ENCODE results near the gene NPPB. TPM values are rescaled to one million over a fixed set of nuclear protein-coding genes. Genes with fewer than 3 reads are reported as not detected.
"Not testable (repeated sequence)": the region's sequence is repeated elsewhere in the genome, so short reads cannot be mapped to it uniquely, and the experiment has no call there.

NPPB gene
- total RNA-seq, 4 donors from 2014 or later: not detected

DNA sequence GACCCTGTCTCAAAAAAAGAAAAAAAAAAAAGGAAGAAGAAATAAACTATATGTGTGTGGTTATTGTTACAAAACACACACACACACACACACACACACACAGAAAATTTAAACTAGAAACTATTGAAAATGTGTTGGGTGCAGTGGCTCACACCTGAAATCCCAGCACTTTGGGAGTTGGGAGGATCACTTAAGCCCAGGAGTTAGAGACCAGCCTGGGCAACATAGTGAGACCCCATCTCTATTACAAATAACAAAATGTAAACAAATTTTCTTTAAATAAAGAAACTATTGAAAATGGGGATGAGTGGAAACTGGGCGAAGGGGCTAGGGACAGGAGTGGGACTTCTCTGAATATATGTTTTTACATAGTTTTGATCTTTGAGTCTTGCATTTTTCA lies 44.5 kb upstream of the NPPB start:
- H3K36me3 ChIP-seq: no peaks in the 10 kb centered on the region
- intact Hi-C loops (cut with DNase I; ENCODE audit: low total_unique reads): no loop called here
- H3K27ac ChIP-seq: no peak overlapping the region
- no peaks in the 10 kb centered on the region for H3K4me1 ChIP-seq
- TF ChIP-seq, protein P1, sequence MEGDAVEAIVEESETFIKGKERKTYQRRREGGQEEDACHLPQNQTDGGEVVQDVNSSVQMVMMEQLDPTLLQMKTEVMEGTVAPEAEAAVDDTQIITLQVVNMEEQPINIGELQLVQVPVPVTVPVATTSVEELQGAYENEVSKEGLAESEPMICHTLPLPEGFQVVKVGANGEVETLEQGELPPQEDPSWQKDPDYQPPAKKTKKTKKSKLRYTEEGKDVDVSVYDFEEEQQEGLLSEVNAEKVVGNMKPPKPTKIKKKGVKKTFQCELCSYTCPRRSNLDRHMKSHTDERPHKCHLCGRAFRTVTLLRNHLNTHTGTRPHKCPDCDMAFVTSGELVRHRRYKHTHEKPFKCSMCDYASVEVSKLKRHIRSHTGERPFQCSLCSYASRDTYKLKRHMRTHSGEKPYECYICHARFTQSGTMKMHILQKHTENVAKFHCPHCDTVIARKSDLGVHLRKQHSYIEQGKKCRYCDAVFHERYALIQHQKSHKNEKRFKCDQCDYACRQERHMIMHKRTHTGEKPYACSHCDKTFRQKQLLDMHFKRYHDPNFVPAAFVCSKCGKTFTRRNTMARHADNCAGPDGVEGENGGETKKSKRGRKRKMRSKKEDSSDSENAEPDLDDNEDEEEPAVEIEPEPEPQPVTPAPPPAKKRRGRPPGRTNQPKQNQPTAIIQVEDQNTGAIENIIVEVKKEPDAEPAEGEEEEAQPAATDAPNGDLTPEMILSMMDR (IDR thresholded peaks at IDR 0.05): no peak
- no peak for TF ChIP-seq POLR2A (IDR thresholded peaks at IDR 0.05)
- H3K4me3 ChIP-seq: no peak overlapping the region
- H3K27me3 ChIP-seq: peaks cover 0 to 11% of the 10 kb centered on the region in 2 donors
- H3K9me3 ChIP-seq: no peaks in the 10 kb centered on the region
- no peak for DNase-seq

DNA sequence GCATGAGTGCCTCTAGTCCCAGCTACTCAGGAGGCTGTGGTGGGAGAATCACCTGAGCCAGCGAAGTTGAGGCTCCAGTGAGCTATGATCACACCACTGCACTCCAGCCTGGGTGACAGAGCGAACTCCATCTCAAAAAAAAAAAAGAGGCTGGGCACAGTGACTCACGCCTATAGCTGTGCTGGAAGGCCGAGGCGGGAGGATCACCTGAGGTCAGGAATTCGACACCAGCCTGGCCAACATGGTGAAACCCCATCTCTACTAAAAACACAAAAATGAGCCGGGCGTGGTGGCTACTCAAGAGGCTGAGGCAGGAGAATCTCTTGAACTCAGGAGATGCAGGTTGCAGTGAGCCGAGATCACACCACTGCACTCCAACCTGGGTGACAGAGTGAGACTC lies 42.7 kb upstream of the NPPB start:
- intact Hi-C loops (cut with DNase I; ENCODE audit: low total_unique reads): not testable (repeated sequence)

DNA sequence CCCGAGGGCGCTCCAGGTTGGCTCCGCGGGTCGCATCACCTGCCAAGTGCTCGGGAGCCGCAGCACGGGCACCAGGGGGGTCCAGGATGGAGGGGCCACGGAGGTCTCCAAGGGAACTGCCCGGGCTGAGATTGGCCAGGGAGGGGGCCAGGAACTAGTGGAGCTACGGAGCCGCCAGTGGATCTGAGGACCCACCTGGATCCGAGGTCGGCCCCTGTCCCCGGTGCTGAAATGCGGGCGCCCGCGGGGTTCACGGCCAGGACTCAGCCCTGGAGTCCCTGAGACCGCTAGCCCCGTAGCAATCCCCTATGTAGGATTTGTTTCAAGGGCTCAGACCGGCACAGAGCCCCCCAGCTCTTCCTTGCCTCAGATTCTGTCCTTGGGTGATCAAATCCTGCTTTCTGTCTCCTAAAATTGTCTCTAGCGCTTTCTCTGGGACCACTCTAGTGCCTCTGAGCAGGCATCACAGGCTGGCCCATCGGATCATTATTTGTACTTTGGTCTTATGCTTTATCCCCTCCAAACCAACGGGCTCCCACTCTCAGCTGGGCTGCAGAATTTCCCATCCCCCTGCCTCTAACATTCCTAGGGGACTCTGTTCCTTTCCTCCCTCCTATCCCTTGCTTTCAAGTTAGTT lies 40.2 kb upstream of the NPPB start:
- TF ChIP-seq POLR2A (IDR thresholded peaks at IDR 0.05): no peak
- TF ChIP-seq, protein P1 (IDR thresholded peaks at IDR 0.05): no peak
- Histone ChIP-seq H3K4me3 (no peak overlapping the region), H3K4me1 (no peaks in the 10 kb centered on the region), H3K9me3 (no peaks in the 10 kb centered on the region), H3K36me3 (no peaks in the 10 kb centered on the region), H3K27ac (no peak overlapping the region), H3K27me3 (peaks cover 0 to 16% of the 10 kb centered on the region in 2 donors)
- DNase-seq: no peak
- intact Hi-C loops (cut with DNase I; ENCODE audit: low total_unique reads): loop anchor here (10.0 kb wide), 1 partner anchor 64 kb away; no protein-coding TSS in a partner anchor

More for the DNA sequence above, 42.7 kb upstream of the NPPB start:
- H3K27ac ChIP-seq, DNase-seq, H3K4me1 ChIP-seq, H3K36me3 ChIP-seq, H3K9me3 ChIP-seq, H3K4me3 ChIP-seq: not testable (repeated sequence)
- peaks cover 0 to 16% of the 10 kb centered on the region in 2 donors for H3K27me3 ChIP-seq

DNA sequence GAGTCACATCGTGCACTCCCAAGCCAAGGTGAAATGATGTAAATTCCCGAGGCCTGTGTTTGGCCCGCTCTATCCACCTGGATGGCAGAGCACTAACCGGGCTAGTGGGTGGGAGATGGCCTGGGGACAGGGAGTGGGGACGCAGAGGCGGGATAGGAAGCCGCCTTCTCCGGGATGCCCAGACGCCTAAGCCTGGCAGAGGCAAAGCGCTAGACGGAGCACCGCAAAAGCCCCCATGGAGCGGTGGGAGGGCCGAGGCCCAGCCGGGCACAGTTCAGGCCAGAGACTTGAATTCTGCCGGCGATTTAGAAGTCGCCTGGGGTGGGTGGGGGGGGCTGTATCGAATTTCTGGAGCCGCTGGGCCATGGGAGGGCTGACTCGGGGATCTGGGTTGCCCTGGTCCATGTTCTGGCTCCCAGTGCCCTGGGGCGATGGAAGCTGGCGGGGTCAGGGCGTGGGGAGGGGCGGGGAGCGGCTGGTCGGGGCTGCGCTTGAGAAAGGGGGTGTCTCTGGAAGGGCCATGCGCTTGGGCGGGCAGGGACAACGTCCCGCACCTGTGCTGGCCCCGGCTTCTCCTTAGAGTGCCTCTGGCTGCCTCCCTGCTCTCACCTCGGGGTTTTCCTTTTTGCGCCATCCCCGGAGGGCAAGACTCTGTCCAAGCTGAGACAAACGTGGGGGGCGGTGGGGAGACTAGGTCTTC lies 39.5 kb upstream of the NPPB start:
- intact Hi-C loops (cut with DNase I; ENCODE audit: low total_unique reads): loop anchor here (10.0 kb wide), 1 partner anchor 63 kb away; no protein-coding TSS in a partner anchor
- Histone ChIP-seq H3K27me3 (peaks cover 0 to 16% of the 10 kb centered on the region in 2 donors), H3K4me3 (no peak overlapping the region), H3K9me3 (no peaks in the 10 kb centered on the region), H3K4me1 (no peaks in the 10 kb centered on the region), H3K27ac (no peak overlapping the region), H3K36me3 (no peaks in the 10 kb centered on the region)
- DNase-seq: no peak
- TF ChIP-seq, protein P1 (IDR thresholded peaks at IDR 0.05): no peak
- TF ChIP-seq POLR2A (IDR thresholded peaks at IDR 0.05): no peak

DNA sequence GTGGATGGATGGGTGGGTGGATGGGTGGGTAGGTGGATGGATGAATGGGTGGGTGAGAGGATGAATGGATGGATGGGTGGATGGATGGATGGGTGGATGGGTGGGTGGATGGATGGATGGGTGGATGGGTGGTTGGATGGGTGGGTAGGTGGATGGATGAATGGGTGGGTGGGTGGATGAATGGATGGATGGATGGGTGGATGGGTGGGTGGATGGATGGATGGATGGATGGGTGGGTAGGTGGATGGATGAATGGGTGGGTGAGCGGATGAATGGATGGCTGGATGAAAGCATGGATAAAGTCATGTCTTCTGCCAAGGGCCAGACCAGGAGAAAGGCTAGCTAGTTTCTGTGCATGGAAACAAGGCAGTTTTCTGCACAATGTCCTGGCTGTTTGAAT lies 35.8 kb upstream of the NPPB start:
- H3K36me3 ChIP-seq, H3K9me3 ChIP-seq, DNase-seq, H3K4me1 ChIP-seq, H3K27ac ChIP-seq, H3K4me3 ChIP-seq: not testable (repeated sequence)
- intact Hi-C loops (cut with DNase I; ENCODE audit: low total_unique reads): loop anchor here (10.0 kb wide), 1 partner anchor 60 kb away; no protein-coding TSS in a partner anchor
- H3K27me3 ChIP-seq: peaks cover 0 to 16% of the 10 kb centered on the region in 2 donors

DNA sequence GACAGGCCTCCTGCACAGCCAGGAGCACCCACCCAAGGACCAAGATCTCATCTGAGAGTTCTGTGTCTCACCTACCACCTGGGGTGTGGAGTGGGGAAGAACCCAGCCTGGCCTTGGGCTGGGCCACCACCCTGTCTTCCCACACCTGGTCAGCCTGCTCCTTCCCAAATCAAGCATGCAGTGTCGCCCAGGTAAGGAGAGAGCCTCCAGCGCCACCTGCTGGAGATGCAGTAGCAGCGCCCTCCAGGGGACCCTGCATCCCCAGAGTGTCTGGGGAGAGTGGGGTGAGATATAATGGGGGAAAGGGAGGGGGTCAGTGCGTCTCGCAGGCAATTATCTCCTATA lies 35.1 kb upstream of the NPPB start:
- no peaks in the 10 kb centered on the region for H3K4me1 ChIP-seq
- no peak for DNase-seq
- TF ChIP-seq POLR2A (IDR thresholded peaks at IDR 0.05): no peak
- TF ChIP-seq, protein P1 (IDR thresholded peaks at IDR 0.05): peak; percentile 56 to 67 (median 62)
- no peak overlapping the region for H3K27ac ChIP-seq
- peaks cover 0 to 12% of the 10 kb centered on the region in 2 donors for H3K27me3 ChIP-seq
- intact Hi-C loops (cut with DNase I; ENCODE audit: low total_unique reads): loop anchor here (10.0 kb wide), 1 partner anchor 59 kb away; no protein-coding TSS in a partner anchor
- no peaks in the 10 kb centered on the region for H3K36me3 ChIP-seq
- H3K4me3 ChIP-seq: no peak overlapping the region
- no peaks in the 10 kb centered on the region for H3K9me3 ChIP-seq

Measured in uterus (tissue), 4 donors.